OCI-LY1 (cell line): ENCODE data around the gene FAM8A1.

Source experiments
- H2AFZ ChIP-seq: fragments of 200-600 bp; sonication (generic), shearing (Covaris generic); 2 replicates; pipeline ENCODE4 v1.6.0; 2014; ENCODE audit warnings: antibody characterized with exemption, mild to moderate bottlenecking, low read length
- H3F3A ChIP-seq: fragments of 200-600 bp; sonication (generic), shearing (Covaris generic); 2 replicates; pipeline ENCODE4 v1.6.0; 2014; ENCODE audit warnings: mild to moderate bottlenecking, antibody characterized with exemption, low read length, moderate library complexity; ENCODE audit not compliant: insufficient read depth
- H3K27ac ChIP-seq: fragments of 200-600 bp; sonication (generic); 2 replicates; pipeline ENCODE4 v1.5.1; 2014; ENCODE audit warnings: low read length, mixed run types, mild to moderate bottlenecking, low read depth; ENCODE audit not compliant: poor library complexity, severe bottlenecking
- H3K27me3 ChIP-seq: fragments of 200-600 bp; sonication (generic); 2 replicates; pipeline ENCODE4 v1.6.0; 2014; ENCODE audit warnings: antibody characterized with exemption, mild to moderate bottlenecking, low read length, moderate library complexity; ENCODE audit not compliant: insufficient read depth
- H3K36me3 ChIP-seq: fragments of 200-600 bp; sonication (generic); 2 replicates; pipeline ENCODE4 v1.6.1; 2014; ENCODE audit warnings: mild to moderate bottlenecking, antibody characterized with exemption, low read length, moderate library complexity, mixed read lengths; ENCODE audit not compliant: insufficient read depth
- H3K4me1 ChIP-seq: fragments of 200-600 bp; sonication (generic); 2 replicates; pipeline ENCODE4 v1.5.1; 2014; ENCODE audit warnings: mild to moderate bottlenecking, low read length, moderate library complexity; ENCODE audit not compliant: insufficient read depth, severe bottlenecking
- H3K4me2 ChIP-seq: fragments of 200-600 bp; sonication (generic), shearing (Covaris generic); 2 replicates; pipeline ENCODE4 v1.6.1; 2014; ENCODE audit warnings: low read length
- H3K4me3 ChIP-seq: fragments of 200-600 bp; sonication (generic); 2 replicates; pipeline ENCODE4 v1.5.1; 2014; ENCODE audit warnings: low read length, low read depth, mild to moderate bottlenecking, mixed read lengths; ENCODE audit not compliant: poor library complexity, severe bottlenecking
- H3K79me2 ChIP-seq: fragments of 200-600 bp; shearing (Covaris generic); 2 replicates; pipeline ENCODE4 v1.6.1; 2016; ENCODE audit warnings: mixed run types, low read length, mixed read lengths; ENCODE audit not compliant: insufficient read depth
- H3K9ac ChIP-seq: fragments of 200-600 bp; sonication (generic), shearing (Covaris generic); 2 replicates; pipeline ENCODE4 v1.6.1; 2014; ENCODE audit warnings: mild to moderate bottlenecking, low read length, mixed read lengths
- H3K9me2 ChIP-seq: fragments of 200-600 bp; sonication (generic), shearing (Covaris generic); 2 replicates; pipeline ENCODE4 v1.6.1; 2014; ENCODE audit warnings: low read depth, mild to moderate bottlenecking, low read length, mixed read lengths
- H3K9me3 ChIP-seq: fragments of 200-600 bp; shearing (Covaris generic); 2 replicates; pipeline ENCODE4 v1.6.1; 2014; ENCODE audit warnings: low read length, mixed read lengths
- H4K20me1 ChIP-seq: fragments of 200-600 bp; sonication (generic), shearing (Covaris generic); 2 replicates; pipeline ENCODE4 v1.6.0; 2016; ENCODE audit warnings: mild to moderate bottlenecking, low read length; ENCODE audit not compliant: insufficient read depth
- CTCF ChIP-seq: fragments of 200-600 bp; sonication (generic), shearing (Covaris generic); IDR thresholded peaks from 2 replicates; pipeline ENCODE4 v1.5.1; 2017; ENCODE audit warnings: mild to moderate bottlenecking, antibody characterized with exemption, low read length, moderate library complexity, mixed read lengths
- EZH2 ChIP-seq: fragments of 200-600 bp; sonication (generic), shearing (Covaris generic); IDR thresholded peaks from 2 replicates; pipeline ENCODE4 v1.8.0; 2017; ENCODE audit warnings: borderline replicate concordance, mixed run types, mild to moderate bottlenecking, antibody characterized with exemption, low read length, moderate library complexity, mixed read lengths

Gene FAM8A1

GRCh38 chr6:17588011-17588410 is 12.1 kb upstream of the FAM8A1 start:
- Histone ChIP-seq H3K79me2 (no peaks in the 10 kb centered on the region), H3K4me2 (no peak overlapping the region), H2AFZ (no peak overlapping the region), H3K9ac (no peak overlapping the region), H3K27ac (no peak overlapping the region), H4K20me1 (no peaks in the 10 kb centered on the region), H3K36me3 (no peaks in the 10 kb centered on the region), H3K9me2 (no peaks in the 10 kb centered on the region), H3F3A (no peaks in the 10 kb centered on the region), H3K9me3 (no peaks in the 10 kb centered on the region), H3K4me3 (no peak overlapping the region), H3K27me3 (no peaks in the 10 kb centered on the region), H3K4me1 (no peaks in the 10 kb centered on the region)
- TF ChIP-seq CTCF (no peak), EZH2 (no peak)

- TF ChIP-seq EZH2, result no peak
- TF ChIP-seq CTCF, result no peak
- no peak overlapping the region for H3K4me2 ChIP-seq
- no peaks in the 10 kb centered on the region for H3K9me3 ChIP-seq
- H3K27ac ChIP-seq, result no peak overlapping the region
- H4K20me1 ChIP-seq, result no peaks in the 10 kb centered on the region
- no peaks in the 10 kb centered on the region for H3F3A ChIP-seq
- H3K9me2 ChIP-seq, result no peaks in the 10 kb centered on the region
- H3K36me3 ChIP-seq, result no peaks in the 10 kb centered on the region
- H3K79me2 ChIP-seq, result no peaks in the 10 kb centered on the region
- no peak overlapping the region for H2AFZ ChIP-seq
- H3K9ac ChIP-seq, result no peak overlapping the region
- H3K27me3 ChIP-seq, result no peaks in the 10 kb centered on the region
- H3K4me3 ChIP-seq, result no peak overlapping the region
- no peaks in the 10 kb centered on the region for H3K4me1 ChIP-seq
These were observed 10.6 kb upstream of the FAM8A1 start for GRCh38 chr6:17589406-17590096.

- no peak overlapping the region for H3K4me2 ChIP-seq
- no peaks in the 10 kb centered on the region for H3K36me3 ChIP-seq
- H3K27ac ChIP-seq, result no peak overlapping the region
- no peaks in the 10 kb centered on the region for H3K27me3 ChIP-seq
- no peaks in the 10 kb centered on the region for H3K4me1 ChIP-seq
- no peak overlapping the region for H3K4me3 ChIP-seq
- no peaks in the 10 kb centered on the region for H4K20me1 ChIP-seq
- H3K79me2 ChIP-seq, result no peaks in the 10 kb centered on the region
- no peaks in the 10 kb centered on the region for H3F3A ChIP-seq
- TF ChIP-seq EZH2 (no peak), CTCF (no peak)
- H2AFZ ChIP-seq, result no peak overlapping the region
- no peaks in the 10 kb centered on the region for H3K9me2 ChIP-seq
- H3K9ac ChIP-seq, result no peak overlapping the region
- H3K9me3 ChIP-seq, result no peaks in the 10 kb centered on the region
These were observed 8.8 kb upstream of the FAM8A1 start for GRCh38 chr6:17591287-17591686.
